Measurements from ENCODE around the gene NUDT16.
"Not testable (repeated sequence)": the region's sequence is repeated elsewhere in the genome, so short reads cannot be mapped to it uniquely, and the experiment has no call there.

The NUDT16 gene

DNA sequence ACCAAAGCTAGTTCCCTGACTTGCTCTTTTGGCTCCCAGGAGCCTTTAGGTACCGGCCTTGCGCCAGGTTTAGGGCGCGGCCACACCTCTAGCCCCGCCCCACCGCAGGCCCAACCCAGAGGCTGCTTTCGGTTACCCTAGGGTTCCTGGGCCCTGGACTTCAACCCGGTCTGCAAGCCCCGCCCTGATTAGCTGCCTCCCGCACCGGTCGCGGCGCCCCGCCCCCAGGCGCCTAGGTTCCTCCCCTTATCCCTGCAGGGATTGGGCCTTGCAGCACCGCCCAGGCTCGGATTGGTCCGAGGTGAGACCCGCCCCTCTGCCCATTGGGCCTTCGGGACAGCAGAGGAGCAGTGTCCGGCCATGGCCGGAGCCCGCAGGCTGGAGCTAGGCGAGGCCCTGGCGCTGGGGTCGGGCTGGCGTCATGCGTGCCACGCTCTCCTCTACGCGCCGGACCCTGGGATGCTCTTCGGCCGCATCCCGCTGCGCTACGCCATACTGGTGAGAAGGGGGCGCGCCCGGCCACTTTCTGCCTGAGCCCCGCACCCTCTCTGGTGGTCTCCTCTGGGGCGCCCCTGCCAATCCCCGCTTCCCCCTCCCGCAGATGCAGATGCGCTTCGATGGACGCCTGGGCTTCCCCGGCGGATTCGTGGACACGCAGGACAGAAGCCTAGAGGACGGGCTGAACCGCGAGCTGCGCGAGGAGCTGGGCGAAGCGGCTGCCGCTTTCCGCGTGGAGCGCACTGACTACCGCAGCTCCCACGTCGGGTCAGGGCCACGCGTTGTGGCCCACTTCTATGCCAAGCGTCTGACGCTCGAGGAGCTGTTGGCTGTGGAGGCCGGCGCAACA, at the start of gene NUDT16:
NUDT16 (plus strand) TSS at position 330 of the 847 bp plus-strand sequence; CDS start at position 361, 31 bp downstream.
- DNase-seq: peak; percentile 98

- no peak for DNase-seq
Measured at GRCh38 chr3:131338948-131339640, 42.5 kb upstream of the NUDT16 start.

DNA sequence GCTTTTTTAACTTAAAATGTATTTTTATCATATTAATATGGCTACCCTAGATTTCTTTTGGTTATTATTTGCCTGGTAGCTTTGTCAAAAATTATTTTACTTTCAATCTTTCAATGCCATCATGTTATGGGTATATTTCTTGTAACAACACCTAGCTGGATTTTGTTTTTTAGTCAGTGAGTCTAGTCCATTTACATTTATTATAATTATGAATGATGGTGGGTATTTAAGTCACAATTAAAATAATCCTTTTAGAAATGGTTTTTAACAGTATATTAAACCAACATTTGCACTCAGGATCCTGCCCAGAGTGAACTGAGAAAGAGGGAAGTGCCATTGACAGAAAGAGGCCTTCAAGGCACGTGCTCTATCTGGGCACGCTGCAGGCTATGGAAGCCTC, 39.8 kb upstream of the NUDT16 start:
- no peak for DNase-seq

DNA sequence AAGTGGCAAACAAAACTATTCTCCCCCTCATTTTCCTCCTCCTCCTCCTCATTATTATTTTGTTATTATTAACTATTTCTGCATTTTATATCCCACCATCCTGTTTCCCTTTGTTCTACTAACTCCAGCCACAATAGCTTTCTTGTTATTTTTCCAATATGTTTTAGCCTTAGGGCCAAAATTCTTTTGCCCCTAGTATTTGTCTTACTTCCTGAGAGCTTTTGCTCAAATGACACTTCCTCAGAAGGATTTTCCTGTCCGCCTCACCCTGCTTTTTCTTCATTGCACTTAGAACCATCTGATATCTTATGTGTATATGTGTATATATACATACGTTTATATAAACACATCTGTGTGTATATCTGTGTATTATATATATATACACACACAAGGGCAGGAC, 32.7 kb upstream of the NUDT16 start:
- no peak for DNase-seq

DNA sequence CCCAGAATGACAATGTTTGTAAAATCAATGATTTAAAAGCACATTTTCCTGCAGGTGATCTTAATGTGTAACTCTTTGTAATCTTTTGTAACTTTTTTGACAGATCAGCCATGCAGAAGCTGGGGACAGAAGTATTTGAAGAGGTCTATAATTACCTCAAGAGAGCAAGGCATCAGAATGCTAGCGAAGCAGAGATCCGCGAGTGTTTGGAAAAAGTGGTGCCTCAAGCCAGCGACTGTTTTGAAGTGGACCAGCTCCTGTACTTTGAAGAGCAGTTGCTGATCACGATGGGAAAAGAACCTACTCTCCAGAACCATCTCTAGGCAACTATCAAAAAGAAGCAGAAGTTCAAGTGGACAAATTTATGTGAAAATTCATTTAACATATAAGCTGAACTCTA, 32.1 kb upstream of the NUDT16 start:
- DNase-seq: no peak

DNA sequence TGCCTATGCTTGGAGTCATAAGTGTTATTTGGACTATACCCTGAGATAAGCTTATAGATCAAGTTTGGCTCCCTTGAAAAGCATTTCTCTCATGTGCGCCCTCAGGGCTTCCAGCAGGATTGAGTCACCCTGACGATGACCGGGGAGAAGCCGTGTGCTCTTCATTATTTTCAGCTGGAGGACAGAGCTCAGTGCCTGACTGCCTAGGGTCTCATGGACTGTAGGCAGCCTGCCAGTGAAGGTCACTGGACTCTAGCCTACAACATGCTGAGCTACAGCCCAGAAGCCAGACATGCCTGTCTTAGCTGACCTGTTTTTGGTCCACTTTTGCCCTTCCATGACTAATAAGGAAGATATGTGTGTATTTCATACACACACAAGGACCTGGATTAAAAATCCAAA, 31.6 kb upstream of the NUDT16 start:
- peak; percentile 42 for DNase-seq

GRCh38 chr3:131350506-131350905, 31.1 kb upstream of the NUDT16 start:
- DNase-seq: no peak

DNA sequence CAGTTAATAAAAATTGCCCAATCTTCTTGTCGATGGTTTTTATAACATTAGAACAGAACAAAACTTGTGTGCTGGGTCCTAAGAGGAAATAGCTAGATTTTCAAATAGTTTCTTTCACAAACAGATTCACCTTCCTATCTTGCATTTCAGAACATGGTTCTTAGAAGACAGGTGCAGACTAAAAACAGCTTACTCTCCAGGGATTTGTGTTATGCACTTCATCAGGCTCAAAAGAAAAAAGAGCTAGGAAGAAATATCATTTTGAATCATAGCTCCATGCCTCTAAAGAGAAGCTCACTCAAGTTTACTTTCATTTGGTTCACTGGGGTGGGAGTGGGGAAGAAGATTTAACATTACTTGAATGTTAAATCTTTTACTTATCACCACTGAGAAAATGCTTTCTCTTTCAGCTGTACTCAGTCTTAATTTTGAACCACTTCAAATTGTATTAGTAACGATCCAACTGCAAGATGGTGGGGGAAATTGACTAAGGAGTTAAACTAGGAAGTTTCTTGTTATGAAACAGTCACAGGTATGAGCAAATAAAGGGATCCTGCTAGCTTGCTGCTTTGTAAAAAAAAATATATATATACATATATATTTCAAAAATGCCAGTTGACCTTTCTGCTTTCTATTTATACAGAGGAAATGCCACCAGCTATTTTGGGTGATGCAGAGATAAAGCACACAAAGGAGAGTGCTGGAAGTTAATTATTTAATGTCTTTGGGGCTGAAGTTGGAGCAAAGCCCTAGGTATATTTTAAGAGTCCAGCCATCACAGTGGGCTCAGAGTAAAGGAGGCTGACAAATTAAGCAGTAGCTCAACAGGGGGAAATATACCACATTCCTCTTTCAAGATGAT, 28.3 kb upstream of the NUDT16 start:
- no peak for DNase-seq

- no peak for DNase-seq
Measured at GRCh38 chr3:131353986-131354385, 27.6 kb upstream of the NUDT16 start.

GRCh38 chr3:131356006-131356595, 25.5 kb upstream of the NUDT16 start:
- DNase-seq: peak; percentile 24

GRCh38 chr3:131357275-131357674, 24.3 kb upstream of the NUDT16 start:
- no peak for DNase-seq

GRCh38 chr3:131360191-131360755, 21.3 kb upstream of the NUDT16 start:
- no peak for DNase-seq

- not testable (repeated sequence) for DNase-seq
Measured at GRCh38 chr3:131361066-131361463, 20.5 kb upstream of the NUDT16 start.

DNA sequence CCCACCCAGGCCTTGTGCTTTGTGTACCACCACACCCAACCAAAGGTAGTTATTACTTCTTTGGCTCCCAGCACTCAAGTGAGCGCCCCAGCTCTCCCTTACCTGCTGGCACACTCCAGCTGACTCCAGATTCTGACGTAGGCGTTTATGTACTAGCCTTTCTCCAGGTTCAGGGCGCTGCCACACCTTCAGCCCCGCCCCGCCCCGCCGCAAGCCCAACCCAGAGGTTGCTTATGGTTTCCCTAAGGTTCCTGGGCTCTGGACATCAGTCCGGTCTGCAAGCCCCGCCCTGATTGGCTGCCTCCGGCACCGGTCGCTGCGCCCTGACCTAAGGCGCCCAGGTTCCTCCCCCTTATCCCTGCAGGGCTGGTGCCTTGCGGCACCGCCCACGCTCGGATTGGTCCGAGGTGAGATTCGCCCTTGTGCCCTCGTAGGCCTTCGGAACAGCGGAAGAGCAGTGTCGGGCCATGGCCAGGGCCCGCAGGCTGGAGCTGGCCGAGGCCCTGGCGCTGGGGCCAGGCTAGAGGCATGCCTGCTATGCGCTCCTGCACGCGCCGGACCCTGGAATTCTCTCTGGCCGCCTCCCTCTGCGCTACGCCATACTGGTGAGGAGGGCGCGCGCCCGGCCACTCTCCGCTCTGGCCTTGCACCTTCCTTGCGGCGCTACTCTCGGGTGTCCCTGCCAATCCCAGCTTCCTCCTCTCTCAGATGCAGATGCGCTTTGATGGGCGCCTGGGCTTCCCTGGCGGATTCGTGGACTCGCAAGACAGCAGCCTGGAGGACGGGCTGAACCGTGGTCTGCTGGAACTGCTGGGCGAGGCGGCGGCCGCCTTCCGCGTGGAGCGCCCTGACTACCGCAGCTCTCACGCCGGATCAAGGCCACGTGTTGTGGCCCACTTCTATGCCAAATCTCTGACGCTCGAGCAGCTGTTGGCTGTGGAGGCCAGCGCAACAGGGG, 19.8 kb upstream of the NUDT16 start:
- DNase-seq: no peak

DNA sequence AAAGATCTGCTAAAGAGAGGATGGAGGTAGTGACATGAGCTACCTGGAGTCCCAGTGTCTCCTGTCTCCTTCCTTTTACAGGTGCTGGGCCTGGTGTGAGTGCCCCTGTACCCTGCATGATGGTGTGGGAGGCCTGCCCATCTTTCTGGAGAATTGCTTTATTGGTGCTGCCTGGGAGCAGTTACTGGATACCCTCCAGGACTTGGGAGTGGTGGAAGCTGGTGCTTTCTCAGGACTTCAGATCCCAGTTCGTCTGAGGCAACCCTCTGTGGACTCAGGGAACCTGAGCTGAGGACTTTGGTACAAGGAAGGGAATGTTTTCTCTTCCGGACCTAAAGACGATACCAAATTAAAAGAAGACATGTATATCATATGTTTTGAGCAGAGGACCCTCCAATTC, 18.3 kb upstream of the NUDT16 start:
- DNase-seq: no peak

DNA sequence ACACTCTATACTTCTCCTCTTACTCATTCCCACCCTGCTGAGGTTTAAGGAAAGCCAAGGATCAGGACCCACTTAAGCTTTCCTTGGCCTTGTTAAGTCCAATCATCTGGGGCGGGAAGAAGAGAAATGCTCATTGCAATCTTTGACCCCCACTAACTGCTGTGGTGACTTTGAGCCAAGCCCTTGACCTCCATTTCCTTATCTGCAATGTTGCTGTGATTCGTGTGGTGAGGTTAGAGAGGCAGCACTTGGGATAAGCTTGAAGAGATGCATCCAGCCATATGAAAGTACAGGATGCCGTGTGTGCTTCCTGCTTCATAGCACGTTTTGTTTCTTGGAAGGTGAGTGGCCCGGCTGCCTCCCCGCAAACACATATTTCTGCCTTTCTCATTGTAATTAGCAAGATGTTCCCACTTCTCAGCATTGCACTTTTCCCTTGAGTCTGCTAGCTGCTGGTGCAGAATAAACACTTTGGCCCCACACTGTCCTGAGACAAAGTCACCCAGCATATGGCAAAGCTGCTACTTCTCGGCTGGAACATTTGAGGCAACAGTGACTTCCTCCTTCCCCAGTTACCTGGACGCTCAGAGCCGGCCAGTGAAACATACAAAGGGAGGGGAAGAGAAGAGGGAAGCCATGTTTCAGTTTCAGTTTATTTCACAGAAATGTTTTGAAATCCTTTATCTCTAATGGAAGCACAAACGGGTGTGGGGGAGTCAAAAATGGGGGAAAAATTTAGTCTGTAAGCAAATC, 10.5 kb upstream of the NUDT16 start:
- DNase-seq: no peak

DNA sequence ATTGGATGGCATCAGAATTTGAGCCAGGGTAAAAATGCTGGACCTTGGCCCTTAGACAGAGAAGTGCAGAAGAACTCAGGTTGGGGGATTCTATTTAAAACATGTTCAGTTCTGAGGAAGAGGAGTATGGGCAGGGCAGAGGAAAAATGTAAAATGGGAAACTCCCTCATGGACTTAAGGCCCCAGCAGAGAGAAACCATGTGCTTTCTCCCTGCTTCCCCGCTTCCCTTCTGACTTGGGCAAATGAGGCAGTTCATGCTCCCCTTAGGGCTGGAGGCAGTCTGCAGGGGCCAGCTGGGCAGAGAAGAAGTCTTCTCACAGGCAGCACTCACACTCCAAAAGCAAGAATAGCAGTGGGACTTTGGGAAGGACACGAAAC, 9.9 kb upstream of the NUDT16 start:
- DNase-seq: no peak

DNA sequence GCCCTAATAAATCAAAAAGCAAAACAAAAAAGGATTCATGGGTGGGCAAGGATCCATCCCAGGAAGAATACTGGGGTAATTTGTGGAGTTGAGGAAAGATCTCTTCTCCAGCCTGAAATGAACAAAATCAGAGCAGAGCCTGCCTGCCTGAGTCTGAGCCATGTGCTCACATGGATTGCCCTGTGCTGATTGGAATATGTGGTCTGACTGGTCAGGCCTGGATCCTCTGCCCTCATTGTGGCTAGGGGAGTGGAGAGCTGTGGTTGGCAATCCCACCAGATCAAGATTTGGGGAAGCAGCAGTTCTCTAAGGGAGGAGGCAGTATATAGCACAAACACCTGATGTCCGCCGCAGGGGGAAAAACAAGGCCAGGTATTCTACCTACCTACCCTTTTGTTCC, 6.8 kb upstream of the NUDT16 start:
- DNase-seq: no peak

- DNase-seq: not testable (repeated sequence)
Measured at GRCh38 chr3:131380821-131381444, 641 bp upstream of the NUDT16 start.
